Measurements from ENCODE around the gene CCL1.

The CCL1 gene

GRCh38 chr17:34364751-34365150, 1.7 kb upstream of the CCL1 start:
- DNase-seq (ENCODE audit: low read depth) = no peak
- TF ChIP-seq, protein P1, sequence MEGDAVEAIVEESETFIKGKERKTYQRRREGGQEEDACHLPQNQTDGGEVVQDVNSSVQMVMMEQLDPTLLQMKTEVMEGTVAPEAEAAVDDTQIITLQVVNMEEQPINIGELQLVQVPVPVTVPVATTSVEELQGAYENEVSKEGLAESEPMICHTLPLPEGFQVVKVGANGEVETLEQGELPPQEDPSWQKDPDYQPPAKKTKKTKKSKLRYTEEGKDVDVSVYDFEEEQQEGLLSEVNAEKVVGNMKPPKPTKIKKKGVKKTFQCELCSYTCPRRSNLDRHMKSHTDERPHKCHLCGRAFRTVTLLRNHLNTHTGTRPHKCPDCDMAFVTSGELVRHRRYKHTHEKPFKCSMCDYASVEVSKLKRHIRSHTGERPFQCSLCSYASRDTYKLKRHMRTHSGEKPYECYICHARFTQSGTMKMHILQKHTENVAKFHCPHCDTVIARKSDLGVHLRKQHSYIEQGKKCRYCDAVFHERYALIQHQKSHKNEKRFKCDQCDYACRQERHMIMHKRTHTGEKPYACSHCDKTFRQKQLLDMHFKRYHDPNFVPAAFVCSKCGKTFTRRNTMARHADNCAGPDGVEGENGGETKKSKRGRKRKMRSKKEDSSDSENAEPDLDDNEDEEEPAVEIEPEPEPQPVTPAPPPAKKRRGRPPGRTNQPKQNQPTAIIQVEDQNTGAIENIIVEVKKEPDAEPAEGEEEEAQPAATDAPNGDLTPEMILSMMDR (conservative IDR thresholded peaks at IDR 0.05; ENCODE audit: low read depth, low read length) = no peak
- H3K4me3 ChIP-seq (ENCODE audit: low read depth, low read length) = no peak overlapping the region

DNA sequence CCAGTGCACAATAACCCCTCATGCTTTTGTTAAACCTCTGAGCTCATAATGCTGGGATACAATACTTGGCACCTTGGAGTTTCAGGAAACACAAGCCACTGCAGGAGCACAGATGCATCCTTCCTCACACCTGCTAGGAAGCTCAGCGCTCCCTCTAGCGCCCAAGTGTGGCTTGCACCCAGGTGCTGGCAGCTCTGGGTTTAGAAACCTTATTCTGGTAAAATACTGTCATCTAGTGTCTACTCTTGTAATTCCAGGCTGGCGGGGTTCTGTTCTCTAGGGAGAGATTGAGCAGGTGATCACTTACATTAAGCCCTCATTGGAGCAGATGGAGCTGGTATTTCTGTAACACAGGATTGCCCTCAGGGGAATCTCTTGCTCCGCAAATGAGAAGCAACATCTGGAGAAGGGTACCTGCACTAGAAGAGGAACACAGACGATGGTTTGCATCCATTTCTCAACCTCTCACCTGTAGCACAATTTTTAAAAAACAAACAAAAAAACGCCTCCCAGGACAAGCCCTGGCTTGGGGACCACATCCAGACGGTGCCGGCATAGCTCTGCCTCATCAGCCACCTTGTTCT, 1.5 kb downstream of the CCL1 start:
- DNase-seq (ENCODE audit: low read depth) = peak; percentile 94
- H3K4me3 ChIP-seq (ENCODE audit: low read depth, low read length) = no peak overlapping the region
- TF ChIP-seq, protein P1 (conservative IDR thresholded peaks at IDR 0.05; ENCODE audit: low read depth, low read length) = peak; percentile 100

DNA sequence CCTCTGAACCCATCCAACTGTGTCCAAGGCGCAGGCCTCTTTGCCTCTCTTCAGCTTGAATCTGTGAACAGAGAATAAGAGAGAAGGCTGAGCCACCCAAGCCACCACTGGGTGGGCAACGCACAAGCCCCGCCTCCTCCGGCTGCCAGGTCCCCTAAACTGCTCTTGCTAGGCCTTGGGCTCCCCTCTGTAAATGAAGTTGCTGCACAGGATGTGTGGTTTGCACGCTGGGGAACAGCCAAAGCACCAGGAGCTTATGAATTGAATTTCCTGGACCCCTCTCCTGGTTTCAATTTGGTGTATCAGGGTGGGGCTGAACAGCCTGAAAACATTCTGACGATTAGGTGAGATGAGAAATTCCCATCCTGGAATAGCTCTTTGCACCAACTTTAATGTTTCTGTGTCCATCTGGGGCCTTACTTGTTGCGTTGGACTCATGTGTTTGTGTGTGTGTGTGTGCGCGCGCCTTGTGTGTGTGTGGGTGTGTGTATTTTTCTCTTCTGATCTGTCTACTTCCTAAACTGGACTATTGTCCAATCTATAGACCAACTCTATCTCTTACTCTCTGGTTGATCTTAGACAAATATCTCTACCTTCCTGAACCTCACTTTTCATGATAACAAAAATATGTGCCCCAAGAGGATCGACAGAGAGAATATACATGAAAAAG, 2.3 kb downstream of the CCL1 start:
- no peak for DNase-seq (ENCODE audit: low read depth)
- TF ChIP-seq, protein P1 (conservative IDR thresholded peaks at IDR 0.05; ENCODE audit: low read depth, low read length) = no peak
- no peak overlapping the region for H3K4me3 ChIP-seq (ENCODE audit: low read depth, low read length)

GRCh38 chr17:34358631-34359030, 4.4 kb downstream of the CCL1 start:
- H3K4me3 ChIP-seq (ENCODE audit: low read depth, low read length) = no peak overlapping the region
- TF ChIP-seq, protein P1 (conservative IDR thresholded peaks at IDR 0.05; ENCODE audit: low read depth, low read length) = no peak
- DNase-seq (ENCODE audit: low read depth) = no peak

DNA sequence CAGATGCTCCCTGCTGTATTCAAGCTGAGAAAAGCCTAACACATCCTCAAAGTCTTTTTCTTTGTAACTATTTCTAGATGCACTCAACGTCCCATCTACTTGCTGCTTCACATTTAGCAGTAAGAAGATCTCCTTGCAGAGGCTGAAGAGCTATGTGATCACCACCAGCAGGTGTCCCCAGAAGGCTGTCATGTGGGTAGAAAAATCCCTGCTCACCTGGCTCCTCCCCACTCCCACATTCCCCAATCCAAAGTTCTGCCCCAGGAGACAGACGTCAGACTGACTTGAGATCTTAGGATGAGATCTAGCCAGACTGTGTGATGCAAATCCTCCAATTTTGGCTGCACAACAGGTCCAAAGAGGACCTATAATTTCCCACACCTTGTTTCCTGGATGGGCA, 5.6 kb downstream of the CCL1 start:
- no peak overlapping the region for H3K4me3 ChIP-seq (ENCODE audit: low read depth, low read length)
- no peak for DNase-seq (ENCODE audit: low read depth)
- TF ChIP-seq, protein P1 (conservative IDR thresholded peaks at IDR 0.05; ENCODE audit: low read depth, low read length) = no peak

- DNase-seq (ENCODE audit: low read depth) = no peak
- TF ChIP-seq, protein P1 (conservative IDR thresholded peaks at IDR 0.05; ENCODE audit: low read depth, low read length) = no peak
- H3K4me3 ChIP-seq (ENCODE audit: low read depth, low read length) = no peak within 1 kb of the TSS
Measured at GRCh38 chr17:34356194-34356593, 6.8 kb downstream of the CCL1 start, which contains the start of gene CCL13. TSS of gene CCL13 (plus strand) at chr17:34356480. CDS start at chr17:34356527, 47 bp downstream.

DNA sequence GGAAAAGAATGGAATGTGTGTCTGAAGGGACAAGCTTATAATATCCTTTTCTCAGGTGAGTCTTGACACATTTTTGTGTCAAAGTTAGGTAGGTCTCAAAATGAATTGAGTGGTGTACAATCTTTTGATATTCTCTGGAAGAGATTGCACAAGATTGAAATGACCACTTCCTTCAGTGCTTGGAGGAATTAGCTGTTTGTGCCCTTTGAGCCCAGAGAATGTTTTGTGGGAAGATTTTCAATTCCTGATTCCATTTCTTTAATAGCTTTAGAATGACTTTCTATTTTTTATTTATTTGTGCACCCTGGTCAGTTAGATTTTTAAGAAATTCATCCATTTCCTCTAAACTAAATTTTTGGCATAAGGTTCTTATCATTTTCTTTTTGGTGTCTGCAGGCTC, 8.4 kb downstream of the CCL1 start:
- DNase-seq (ENCODE audit: low read depth) = peak; percentile 44
- TF ChIP-seq, protein P1 (conservative IDR thresholded peaks at IDR 0.05; ENCODE audit: low read depth, low read length) = no peak
- H3K4me3 ChIP-seq (ENCODE audit: low read depth, low read length) = no peak overlapping the region
